Right cardiac atrium (tissue), 5 donors: ENCODE measurements around the gene CCL5. TPM values are rescaled to one million over a fixed set of nuclear protein-coding genes. Genes with fewer than 3 reads are reported as not detected.

Experiments
- ATAC-seq, 2 donors: fragments of 200-7000 bp; cut with Tn5 transposase; one replicate each; pipeline versions ENCODE4 v1.8.0 to v1.9.1; 2020; ENCODE audit warnings: moderate library complexity in 2 of 2, mild to moderate bottlenecking in 1 of 2
- DNase-seq, 3 donors: peaks; one replicate each; pipeline ENCODE4 v3.0.0-alpha.2; 2020
- H3K27ac ChIP-seq: one replicate; pipeline ENCODE4 v1.5.1; 2013; ENCODE audit warnings: mild to moderate bottlenecking, low read length, control low read depth, moderate library complexity
- H3K27me3 ChIP-seq: one replicate; pipeline ENCODE4 v1.6.1; 2013; ENCODE audit not compliant: control insufficient read depth, insufficient read depth
- H3K4me1 ChIP-seq: one replicate; pipeline ENCODE4 v1.6.1; 2013; ENCODE audit warnings: low read length; ENCODE audit not compliant: control insufficient read depth, insufficient read depth
- H3K4me3 ChIP-seq: one replicate; pipeline ENCODE4 v1.5.1; 2013; ENCODE audit warnings: low read length, control low read depth
- H3K9me3 ChIP-seq: one replicate; pipeline ENCODE4 v1.6.1; 2013; ENCODE audit warnings: low read length; ENCODE audit not compliant: control insufficient read depth
- WGBS: extraction: QIAGEN DNeasy Blood & Tissue Kit; methylation state at CpG from one replicate; pipeline ENCODE4 v1.1.7; 2013; 5-methylcytosine and 5-hydroxymethylcytosine counted together
- intact Hi-C, 4 donors: fragments of 100-400 bp; cut with DNase I; formaldehyde crosslinking; loops; one replicate each; pipeline versions ENCODE4 v1.11.0 to v1.14.0; 2022 to 2023
- polyA plus RNA-seq: library from polyadenylated mRNA; stranded (reverse); fragments of 200-250 nt; gene quantifications from one replicate; pipeline ENCODE4 v1.2.3, GENCODE V29; 2013
- total RNA-seq, 4 donors: library from RNA; stranded (reverse); fragmentation: NEBNext Ultra II Directional; extraction: Animal tissue kit (Norgen Biotek cat#: 25700); gene quantifications; one replicate each; pipeline ENCODE4 v1.2.1, GENCODE V29; 2021
- donor health status: healthy with polysubstance abuse.
- donor health status: DM: no; HTN: yes; CAD: no.
- donor health status: DM: no; HTN: no; CAD: no.
- donor health status: DM: no; HTN: yes; CAD: no; lungs with severe emphysema.
- donor health status: DM: yes; HTN: yes; CAD: no.

The CCL5 gene
- total and polyA plus RNA-seq, 5 donors: 1.2 to 3.3 (median 1.7) TPM

DNA sequence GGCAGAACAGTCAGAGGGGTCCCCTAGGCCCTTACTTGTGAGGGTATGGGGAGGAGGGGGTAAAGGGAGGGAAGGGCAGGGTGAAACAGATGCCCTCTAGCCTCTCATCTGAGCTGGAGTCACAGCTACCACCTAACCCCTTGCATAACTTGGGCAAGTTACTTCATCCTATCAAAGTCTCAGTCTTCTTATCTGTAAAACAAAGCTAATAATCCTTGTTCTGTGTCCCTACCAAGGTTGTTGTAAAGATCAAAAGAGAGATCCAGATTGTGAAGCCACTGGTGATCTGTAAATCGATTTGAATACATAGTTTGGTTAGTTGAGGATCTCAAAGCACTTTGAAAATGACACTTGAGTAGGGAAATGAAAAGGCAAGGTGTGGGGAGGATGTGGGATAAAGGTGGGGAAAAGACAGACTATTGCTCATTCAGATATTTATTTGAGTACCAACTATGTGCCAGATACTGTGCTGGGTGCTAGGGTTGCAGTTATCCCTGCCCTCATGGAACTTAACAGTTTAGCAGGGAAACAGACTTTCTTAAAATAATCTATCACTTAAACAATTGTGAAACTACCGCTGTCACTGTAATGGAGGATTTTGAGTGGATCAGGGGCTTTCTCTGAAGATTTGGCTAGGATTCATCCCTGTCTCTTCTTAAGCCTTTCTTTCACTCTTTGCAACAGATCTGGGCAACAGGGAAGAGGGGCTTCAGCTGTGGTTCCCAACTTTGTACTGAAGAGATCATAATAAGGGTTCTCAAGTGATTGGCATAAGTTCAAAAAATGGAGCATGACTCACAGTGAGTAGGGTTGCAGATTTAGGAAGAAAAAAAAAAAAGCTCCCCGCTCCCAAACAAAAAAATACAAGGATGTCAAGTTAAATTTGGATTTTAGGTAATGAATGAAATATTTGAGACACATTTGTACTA is 14.5 kb downstream of the CCL5 start:
- H3K27ac ChIP-seq: no peak overlapping the region

DNA sequence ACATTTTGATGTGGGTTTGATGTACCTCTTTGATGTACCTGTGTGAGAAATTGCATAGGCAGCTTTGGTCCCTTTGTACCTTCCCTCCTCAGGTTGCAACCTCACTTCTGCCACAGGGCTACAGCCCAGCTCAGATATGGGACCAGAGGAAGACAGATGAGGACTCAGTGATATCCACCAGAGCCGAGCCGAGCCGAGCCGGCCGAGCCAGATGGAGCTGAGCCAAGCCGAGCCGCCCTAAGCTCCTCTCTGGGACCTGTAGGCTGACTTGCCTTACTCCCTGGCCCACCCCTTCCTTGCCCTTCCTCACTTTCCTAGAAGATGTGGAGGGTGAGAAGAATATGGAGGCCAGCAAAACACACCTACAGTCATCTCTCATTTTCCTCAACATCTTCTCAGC is 15.3 kb downstream of the CCL5 start:
- Histone ChIP-seq H3K27ac (no peak overlapping the region), H3K4me3 (no peak overlapping the region), H3K27me3 (no peaks in the 10 kb centered on the region), H3K4me1 (peaks cover 2% of the 10 kb centered on the region), H3K9me3 (no peaks in the 10 kb centered on the region)
- DNase-seq (no peak), ATAC-seq (peak in 1 of 2 donors; percentile 25)
- WGBS: 78% methylated on average over 7 of the region's 7 CpGs
- intact Hi-C loops: no loop called here

More for the DNA sequence above, 14.5 kb downstream of the CCL5 start:
- intact Hi-C loops: no loop called here
- DNase-seq (no peak), ATAC-seq (no peak)
- 78% methylated on average over 3 of the region's 3 CpGs for WGBS
- H3K4me3 ChIP-seq: no peak overlapping the region
- H3K9me3 ChIP-seq: no peaks in the 10 kb centered on the region
- peaks cover 2% of the 10 kb centered on the region for H3K4me1 ChIP-seq
- H3K27me3 ChIP-seq: no peaks in the 10 kb centered on the region

DNA sequence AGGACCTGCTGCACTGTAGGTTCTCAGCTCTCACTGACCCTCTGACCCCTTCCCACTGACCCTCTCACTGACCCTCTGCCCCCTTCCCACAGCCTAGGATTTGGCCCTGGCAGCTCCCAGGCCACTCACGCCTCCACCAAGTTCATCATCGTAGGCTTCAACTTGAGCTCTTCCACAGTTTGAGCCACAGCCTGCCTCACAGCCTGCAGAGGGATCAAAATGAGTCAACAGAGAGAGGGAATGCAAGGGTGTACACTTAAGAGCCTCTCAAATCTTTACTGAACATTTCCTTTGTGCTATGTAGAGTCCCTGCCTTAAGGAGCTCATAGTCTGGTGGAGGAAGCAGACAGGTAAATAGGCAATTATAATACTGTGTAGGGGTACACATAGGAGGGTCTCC is 23.6 kb downstream of the CCL5 start:
- Histone ChIP-seq H3K4me1 (no peaks in the 10 kb centered on the region), H3K27me3 (no peaks in the 10 kb centered on the region), H3K9me3 (no peaks in the 10 kb centered on the region), H3K4me3 (no peak overlapping the region), H3K27ac (no peak overlapping the region)
- ATAC-seq (no peak), DNase-seq (no peak)
- 100% methylated on average over 2 of the region's 2 CpGs for WGBS
- intact Hi-C loops: no loop called here

- Histone ChIP-seq H3K27ac (no peak overlapping the region), H3K4me1 (no peaks in the 10 kb centered on the region), H3K27me3 (no peaks in the 10 kb centered on the region), H3K9me3 (no peaks in the 10 kb centered on the region), H3K4me3 (no peak overlapping the region)
- ATAC-seq (no peak), DNase-seq (no peak)
- intact Hi-C loops: no loop called here
- 74% methylated on average over 5 of the region's 5 CpGs for WGBS
Observed at GRCh38 chr17:35855965-35856364, 24.2 kb downstream of the CCL5 start.

- peak in 1 of 3 donors; percentile 43 for DNase-seq
Observed at GRCh38 chr17:35849469-35850348, 30.5 kb downstream of the CCL5 start.

GRCh38 chr17:35847633-35848373 is 32.4 kb downstream of the CCL5 start:
- H3K27ac ChIP-seq: no peak overlapping the region
- intact Hi-C loops: no loop called here
- H3K9me3 ChIP-seq: no peaks in the 10 kb centered on the region
- no peak overlapping the region for H3K4me3 ChIP-seq
- H3K4me1 ChIP-seq: no peaks in the 10 kb centered on the region
- DNase-seq (no peak), ATAC-seq (no peak)
- H3K27me3 ChIP-seq: no peaks in the 10 kb centered on the region
- 77% methylated on average over 4 of the region's 4 CpGs for WGBS

More at GRCh38 chr17:35849469-35850348, 30.5 kb downstream of the CCL5 start:
- intact Hi-C loops: no loop called here
- no peaks in the 10 kb centered on the region for H3K4me1 ChIP-seq
- H3K4me3 ChIP-seq: no peak overlapping the region
- H3K27ac ChIP-seq: no peak overlapping the region
- peak; percentile 48 to 51 for ATAC-seq
- no peaks in the 10 kb centered on the region for H3K9me3 ChIP-seq
- WGBS: 71% methylated on average over 7 of the region's 7 CpGs
- no peaks in the 10 kb centered on the region for H3K27me3 ChIP-seq

DNA sequence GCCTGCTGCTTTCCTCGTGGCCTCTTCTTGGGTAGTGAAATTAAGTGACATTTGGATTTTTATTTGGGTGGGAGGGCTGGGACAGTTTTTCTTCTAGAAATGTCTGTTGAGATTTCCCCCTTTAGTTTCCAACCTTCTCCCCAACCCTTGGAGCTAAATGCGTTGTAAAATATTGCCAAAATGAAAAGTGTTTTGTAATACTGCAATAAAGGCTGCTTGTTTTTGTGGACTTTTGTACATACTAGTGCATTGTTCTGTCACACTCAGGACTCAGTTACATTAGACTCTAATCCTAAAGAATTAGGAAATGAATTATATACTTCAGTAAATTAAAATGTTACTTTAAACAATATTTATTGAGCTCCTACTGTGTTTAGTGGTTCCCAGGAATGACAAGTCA is 33.2 kb downstream of the CCL5 start:
- Histone ChIP-seq H3K9me3 (no peaks in the 10 kb centered on the region), H3K27me3 (no peaks in the 10 kb centered on the region), H3K4me3 (no peak overlapping the region), H3K27ac (no peak overlapping the region), H3K4me1 (no peaks in the 10 kb centered on the region)
- WGBS: 75% methylated on average over 2 of the region's 2 CpGs
- no peak for ATAC-seq
- DNase-seq: no peak
- intact Hi-C loops: no loop called here

- H3K4me1 ChIP-seq: no peaks in the 10 kb centered on the region
- intact Hi-C loops: no loop called here
- no peaks in the 10 kb centered on the region for H3K9me3 ChIP-seq
- WGBS: 86% methylated on average over 3 of the region's 3 CpGs
- DNase-seq: no peak
- H3K27me3 ChIP-seq: no peaks in the 10 kb centered on the region
- no peak for ATAC-seq
- H3K4me3 ChIP-seq: no peak overlapping the region
- H3K27ac ChIP-seq: no peak overlapping the region
Observed at GRCh38 chr17:35846055-35846809, 33.9 kb downstream of the CCL5 start.

- no peak for ATAC-seq
- no peaks in the 10 kb centered on the region for H3K27me3 ChIP-seq
- no peaks in the 10 kb centered on the region for H3K4me1 ChIP-seq
- H3K4me3 ChIP-seq: no peak overlapping the region
- DNase-seq: no peak
- intact Hi-C loops: no loop called here
- no peak overlapping the region for H3K27ac ChIP-seq
- H3K9me3 ChIP-seq: no peaks in the 10 kb centered on the region
- 97% methylated on average over 19 of the region's 19 CpGs for WGBS
Observed at GRCh38 chr17:35844547-35844946, 35.6 kb downstream of the CCL5 start.

DNA sequence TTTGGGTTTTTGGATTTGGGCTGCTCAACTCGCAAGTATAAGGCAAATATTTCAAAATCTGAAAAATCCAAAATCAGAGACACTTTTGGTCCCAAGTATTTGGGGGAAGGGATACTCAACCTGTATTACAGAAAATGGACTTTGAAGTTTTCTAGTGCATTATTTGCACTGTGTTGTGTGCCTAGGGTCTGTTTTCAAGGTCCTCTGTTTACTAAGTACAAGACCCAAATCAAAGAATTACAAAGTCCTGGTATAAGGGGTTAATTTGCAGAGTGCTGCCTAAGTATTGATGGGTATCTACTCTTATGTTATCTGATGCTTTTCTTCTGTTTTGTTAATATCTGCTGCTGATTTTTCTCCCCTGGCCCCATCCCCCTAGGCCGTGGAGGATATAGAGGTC is 36.5 kb downstream of the CCL5 start:
- Histone ChIP-seq H3K27me3 (no peaks in the 10 kb centered on the region), H3K9me3 (no peaks in the 10 kb centered on the region), H3K4me1 (no peaks in the 10 kb centered on the region), H3K4me3 (no peak overlapping the region), H3K27ac (no peak overlapping the region)
- ATAC-seq (no peak), DNase-seq (no peak)
- intact Hi-C loops: no loop called here
- WGBS: 97% methylated on average over 2 of the region's 2 CpGs
